T47D (cell line): ENCODE data around the gene TMEM53.
A peak's percentile ranks its signal among the peaks of the same experiment; 100 is the strongest.

Experiments used
- DNase-seq, 2 experiments: peaks; one replicate each; pipeline versions ENCODE4 v3.0.0 to v3.0.0-alpha.2; 2011 to 2012; ENCODE audit warnings: low read depth in 1 of 2, low spot score in 1 of 2
- JUND ChIP-seq: IDR thresholded peaks from 2 replicates; pipeline ENCODE4 v1.6.1; 2012; ENCODE audit warnings: low read depth
- in situ Hi-C: cut with HindIII; loops from 2 replicates; pipeline ENCODE4 v1.10.0; 2016; ENCODE audit warnings: low sequenced_read_pairs, low pct_unique_long_range_greater_than_20kb

Gene TMEM53

GRCh38 chr1:44674113-44675000 lies at the start of gene TMEM53, which contains the start of gene ARMH1:
TMEM53 (minus strand) TSS chr1:44674481; CDS start chr1:44674391, 90 bp downstream.
ARMH1 (plus strand) TSS chr1:44674714; CDS start chr1:44689698, 14,984 bp downstream.
- in situ Hi-C loops, result no loop called here
- TF ChIP-seq JUND, result no peak
- peak; percentile 80 to 98 for DNase-seq

GRCh38 chr1:44723496-44724295 lies 49.4 kb upstream of the TMEM53 start:
- in situ Hi-C loops, result no loop called here
- TF ChIP-seq JUND, result no peak
- no peak for DNase-seq

- DNase-seq, result no peak
- in situ Hi-C loops, result no loop called here
- TF ChIP-seq JUND, result no peak
Observed at GRCh38 chr1:44723064-44723463, 48.8 kb upstream of the TMEM53 start.

- TF ChIP-seq JUND, result peak; percentile 67; the same call in 1 of the 2 replicates
- DNase-seq, result peak; percentile 54 to 97
- in situ Hi-C loops, result no loop called here
Observed at GRCh38 chr1:44721485-44722361, 47.4 kb upstream of the TMEM53 start.

- in situ Hi-C loops, result no loop called here
- no peak for DNase-seq
- TF ChIP-seq JUND, result no peak
Observed at GRCh38 chr1:44720281-44720680, 46.0 kb upstream of the TMEM53 start.

GRCh38 chr1:44719318-44719717 lies 45.0 kb upstream of the TMEM53 start:
- TF ChIP-seq JUND, result no peak
- no peak for DNase-seq
- in situ Hi-C loops, result no loop called here

GRCh38 chr1:44718091-44718490 lies 43.8 kb upstream of the TMEM53 start:
- TF ChIP-seq JUND, result no peak
- no peak for DNase-seq
- in situ Hi-C loops, result no loop called here

GRCh38 chr1:44717653-44718052 lies 43.4 kb upstream of the TMEM53 start:
- in situ Hi-C loops, result no loop called here
- DNase-seq, result no peak

GRCh38 chr1:44717156-44717555 lies 42.9 kb upstream of the TMEM53 start:
- no peak for DNase-seq
- no peak for TF ChIP-seq JUND
- in situ Hi-C loops, result no loop called here

More at GRCh38 chr1:44717653-44718052, 43.4 kb upstream of the TMEM53 start:
- TF ChIP-seq JUND, result no peak

- no peak for TF ChIP-seq JUND
- in situ Hi-C loops, result no loop called here
Observed at GRCh38 chr1:44714944-44715571, 40.8 kb upstream of the TMEM53 start.

GRCh38 chr1:44714532-44714931 lies 40.3 kb upstream of the TMEM53 start:
- in situ Hi-C loops, result no loop called here
- DNase-seq, result no peak
- no peak for TF ChIP-seq JUND

More at GRCh38 chr1:44714944-44715571, 40.8 kb upstream of the TMEM53 start:
- DNase-seq, result peak; percentile 62 to 84
